GM12873 (cell line): ENCODE results near the gene CBL.

Experiments
- CTCF ChIP-seq: IDR thresholded peaks from 2 replicates; pipeline ENCODE4 v1.5.1; 2012; ENCODE audit warnings: low read depth, mild to moderate bottlenecking, moderate library complexity, low read length, control low read depth; ENCODE audit not compliant: insufficient read depth; ENCODE audit errors: missing control alignments

Gene CBL

GRCh38 chr11:119317592-119318239 lies 111.6 kb downstream of the CBL start:
- TF ChIP-seq CTCF, result no peak

- no peak for TF ChIP-seq CTCF
Measured at GRCh38 chr11:119318240-119319135, 112.3 kb downstream of the CBL start.

GRCh38 chr11:119319136-119319699 lies 113.1 kb downstream of the CBL start:
- no peak for TF ChIP-seq CTCF

- no peak for TF ChIP-seq CTCF
Measured at GRCh38 chr11:119319700-119320239, 113.6 kb downstream of the CBL start.

- no peak for TF ChIP-seq CTCF
Measured at GRCh38 chr11:119320240-119320775, 114.2 kb downstream of the CBL start.

- TF ChIP-seq CTCF, result no peak
Measured at GRCh38 chr11:119320776-119321524, 114.8 kb downstream of the CBL start.

- no peak for TF ChIP-seq CTCF
Measured at GRCh38 chr11:119322360-119322739, 116.2 kb downstream of the CBL start.
